ELR (cell line): ENCODE measurements around the gene C5.
"Not testable (repeated sequence)": the region's sequence is repeated elsewhere in the genome, so short reads cannot be mapped to it uniquely, and the experiment has no call there.

Experiments
- DNase-seq: peaks from one replicate; pipeline ENCODE4 v3.0.0-alpha.2; 2015; ENCODE audit warnings: low read depth

Gene C5

GRCh38 chr9:121048618-121049017 lies 1.5 kb downstream of the C5 start:
- no peak for DNase-seq

- no peak for DNase-seq
These were observed 1.9 kb downstream of the C5 start for GRCh38 chr9:121048175-121048574.

- DNase-seq, result no peak
These were observed 11.3 kb downstream of the C5 start for GRCh38 chr9:121038804-121039203.

GRCh38 chr9:121038362-121038761 lies 11.7 kb downstream of the C5 start:
- DNase-seq, result no peak

GRCh38 chr9:121035717-121036116 lies 14.4 kb downstream of the C5 start:
- DNase-seq, result peak; percentile 25

- no peak for DNase-seq
These were observed 15.5 kb downstream of the C5 start for GRCh38 chr9:121034529-121034928.

- DNase-seq, result no peak
These were observed 20.6 kb downstream of the C5 start for GRCh38 chr9:121029469-121029868.

- DNase-seq, result not testable (repeated sequence)
These were observed 21.8 kb downstream of the C5 start for GRCh38 chr9:121028285-121028684.

GRCh38 chr9:121026768-121027167 lies 23.3 kb downstream of the C5 start:
- DNase-seq, result no peak

GRCh38 chr9:121026260-121026691 lies 23.8 kb downstream of the C5 start:
- no peak for DNase-seq

GRCh38 chr9:121024237-121024636 lies 25.8 kb downstream of the C5 start:
- DNase-seq, result no peak

- DNase-seq, result peak; percentile 45
These were observed 27.0 kb downstream of the C5 start for GRCh38 chr9:121023064-121023463.

- no peak for DNase-seq
These were observed 28.8 kb downstream of the C5 start for GRCh38 chr9:121021301-121021700.

GRCh38 chr9:121019273-121019672 lies 30.8 kb downstream of the C5 start:
- DNase-seq, result no peak

GRCh38 chr9:121013911-121014310 lies 36.2 kb downstream of the C5 start:
- no peak for DNase-seq

- DNase-seq, result no peak
These were observed 40.4 kb downstream of the C5 start for GRCh38 chr9:121009650-121010049.

- DNase-seq, result no peak
These were observed 50.8 kb downstream of the C5 start for GRCh38 chr9:120999317-120999716.

- no peak for DNase-seq
These were observed 52.0 kb downstream of the C5 start for GRCh38 chr9:120998111-120998510.

GRCh38 chr9:120997502-120997901 lies 52.6 kb downstream of the C5 start:
- no peak for DNase-seq

GRCh38 chr9:120996409-120996808 lies 53.7 kb downstream of the C5 start:
- DNase-seq, result no peak

- no peak for DNase-seq
These were observed 61.0 kb downstream of the C5 start for GRCh38 chr9:120989065-120989464.

GRCh38 chr9:120985819-120986222 lies 64.3 kb downstream of the C5 start:
- peak; percentile 69 for DNase-seq

- no peak for DNase-seq
These were observed 66.7 kb downstream of the C5 start for GRCh38 chr9:120983259-120983837.

GRCh38 chr9:120982836-120983235 lies 67.2 kb downstream of the C5 start:
- peak; percentile 40 for DNase-seq

- peak; percentile 20 for DNase-seq
These were observed 69.1 kb downstream of the C5 start for GRCh38 chr9:120980951-120981350.
